ENCODE measurements around the gene RAD9A.
A peak's percentile ranks its signal among the peaks of the same experiment; 100 is the strongest.

The RAD9A gene

DNA sequence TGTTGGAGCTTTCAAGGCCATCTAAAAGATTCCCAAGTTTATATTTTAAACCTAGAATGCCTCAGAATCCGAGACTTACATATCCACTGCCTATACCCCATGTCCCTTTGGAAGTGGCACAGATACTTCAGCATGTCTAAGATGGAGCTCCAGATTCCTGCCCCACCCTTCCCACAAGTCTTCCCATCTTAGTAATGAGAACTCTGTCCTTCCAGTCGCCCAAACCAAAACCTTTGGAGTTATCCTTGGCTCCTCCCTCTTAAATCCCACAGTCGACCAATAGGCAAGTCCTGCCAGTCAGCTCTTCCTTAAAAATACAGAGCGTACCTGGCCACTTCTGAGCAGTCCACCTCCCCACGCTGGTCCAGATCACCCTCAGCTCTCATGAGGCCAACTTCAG is 42.8 kb upstream of the RAD9A start:
- no peak overlapping the region for H3K4me3 ChIP-seq (ENCODE audit: low read depth, low read length)
- TF ChIP-seq CTCF (IDR thresholded peaks at IDR 0.05; ENCODE audit: low read depth, low read length), result no peak
- no peak for DNase-seq (ENCODE audit: low read depth, low spot score)
- in situ Hi-C loops (cut with HindIII; ENCODE audit: low sequenced_read_pairs), result no loop called here

DNA sequence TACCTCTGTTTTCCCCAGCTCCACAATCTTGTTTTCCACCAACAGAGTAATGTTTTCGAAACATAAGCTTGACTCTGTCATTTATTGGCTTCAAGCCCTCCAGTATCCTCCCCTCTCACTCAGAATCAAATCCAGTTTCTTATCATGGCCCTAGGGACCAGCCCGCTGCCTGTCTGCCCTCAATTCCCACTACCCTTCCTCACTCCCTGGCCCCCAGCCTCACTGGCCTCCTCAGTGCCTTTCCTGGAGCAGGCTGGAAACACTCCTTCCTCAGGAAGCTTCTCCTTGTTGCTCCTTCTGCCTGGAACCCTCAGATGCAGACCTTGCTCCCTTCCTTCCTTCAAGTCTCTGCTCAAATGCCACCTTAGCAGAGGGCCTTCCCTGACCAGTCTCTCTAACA is 42.3 kb upstream of the RAD9A start:
- in situ Hi-C loops (cut with HindIII; ENCODE audit: low sequenced_read_pairs), result no loop called here
- no peak for TF ChIP-seq CTCF (IDR thresholded peaks at IDR 0.05; ENCODE audit: low read depth, low read length)
- no peak overlapping the region for H3K4me3 ChIP-seq (ENCODE audit: low read depth, low read length)
- DNase-seq (ENCODE audit: low read depth, low spot score), result no peak

GRCh38 chr11:67349928-67350465 is 41.8 kb upstream of the RAD9A start:
- no peak for DNase-seq (ENCODE audit: low read depth, low spot score)
- no peak for TF ChIP-seq CTCF (IDR thresholded peaks at IDR 0.05; ENCODE audit: low read depth, low read length)
- H3K4me3 ChIP-seq (ENCODE audit: low read depth, low read length), result no peak overlapping the region
- in situ Hi-C loops (cut with HindIII; ENCODE audit: low sequenced_read_pairs), result no loop called here

- peak; percentile 91 for TF ChIP-seq CTCF (IDR thresholded peaks at IDR 0.05; ENCODE audit: low read depth, low read length)
- no peak overlapping the region for H3K4me3 ChIP-seq (ENCODE audit: low read depth, low read length)
- in situ Hi-C loops (cut with HindIII; ENCODE audit: low sequenced_read_pairs), result no loop called here
- peak; percentile 78 for DNase-seq (ENCODE audit: low read depth, low spot score)
Measured at GRCh38 chr11:67351275-67352005, 40.3 kb upstream of the RAD9A start.

- H3K4me3 ChIP-seq (ENCODE audit: low read depth, low read length), result peak overlapping the region; percentile 74
- in situ Hi-C loops (cut with HindIII; ENCODE audit: low sequenced_read_pairs), result no loop called here
- DNase-seq (ENCODE audit: low read depth, low spot score), result no peak
- no peak for TF ChIP-seq CTCF (IDR thresholded peaks at IDR 0.05; ENCODE audit: low read depth, low read length)
Measured at GRCh38 chr11:67352546-67353316, 39.1 kb upstream of the RAD9A start.

DNA sequence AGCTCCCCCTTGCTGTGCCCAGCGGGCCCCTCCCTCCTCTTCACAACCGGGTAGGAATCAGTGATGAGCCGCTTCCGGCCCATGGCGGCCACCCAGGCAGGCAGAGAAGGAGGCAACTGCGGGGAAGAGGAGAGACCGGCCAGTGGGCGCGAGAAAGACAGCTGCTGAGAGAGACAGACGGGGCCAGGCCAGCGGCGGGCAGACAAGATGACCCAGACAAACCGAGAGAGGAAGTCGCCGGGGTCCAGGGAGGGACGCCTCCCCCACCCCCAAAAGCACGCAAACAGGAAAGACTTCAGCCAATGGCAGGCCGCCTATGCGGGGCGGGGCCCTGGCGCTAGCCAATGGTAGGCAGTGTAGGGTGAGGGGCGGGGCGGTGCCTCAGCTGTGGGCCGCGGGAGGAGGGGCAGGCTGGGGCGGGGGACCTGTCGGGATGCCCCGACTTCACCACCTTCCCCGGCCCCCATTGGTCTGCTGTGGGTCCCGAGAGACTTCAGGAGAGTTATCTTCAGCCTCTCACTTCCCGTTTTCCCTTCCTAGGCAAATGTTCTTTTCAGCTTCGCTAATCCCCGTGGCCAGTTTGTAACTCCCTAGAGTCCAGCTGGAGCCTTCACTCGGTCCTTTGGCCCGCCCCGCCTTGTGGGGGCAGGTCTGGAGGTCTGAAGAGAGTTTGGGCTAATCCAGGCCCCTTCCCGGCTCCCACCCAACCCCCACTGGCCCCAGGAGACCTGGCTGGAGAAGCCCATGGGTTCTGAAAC is 38.3 kb upstream of the RAD9A start, which contains the start of gene POLD4:
Gene POLD4, minus strand, starts transcription at position 230 of the 758 bp plus-strand sequence. Its CDS starts 147 bp downstream, at position 83.
- in situ Hi-C loops (cut with HindIII; ENCODE audit: low sequenced_read_pairs), result no loop called here
- peak; percentile 97 for DNase-seq (ENCODE audit: low read depth, low spot score)

More for the DNA sequence above, 38.3 kb upstream of the RAD9A start, which contains the start of gene POLD4:
- H3K4me3 ChIP-seq (ENCODE audit: low read depth, low read length), result peak within 1 kb of the TSS; percentile 74
- no peak for TF ChIP-seq CTCF (IDR thresholded peaks at IDR 0.05; ENCODE audit: low read depth, low read length)

All from astrocyte of the spinal cord (primary cell).